Thymus (tissue), 2 donors: ENCODE results near the gene GCM1. TPM values are rescaled to one million over a fixed set of nuclear protein-coding genes. Genes with fewer than 3 reads are reported as not detected.

ENCODE experiments used
- polyA plus RNA-seq: library from polyadenylated mRNA; stranded (reverse); fragments of 200-250 nt; gene quantifications from one replicate; pipeline ENCODE4 v1.2.3, GENCODE V29; 2013
- total RNA-seq: library from RNA; stranded (reverse); fragments of 120-200 nt; gene quantifications from one replicate; pipeline ENCODE4 v1.2.4, GENCODE V29; 2013
- donor health status: healthy.

GCM1 gene
- total and polyA plus RNA-seq, 2 donors, result under 0.01 to 0.23 TPM

Other genes starting within 250 kb of the GCM1 start
- gene GSTA3, start 239.1 kb downstream of the GCM1 start, total RNA-seq, result not detected
- not detected for gene GSTA3, start 239.1 kb downstream of the GCM1 start, polyA plus RNA-seq
- 11.5 TPM for gene GSTA4, start 153.6 kb downstream of the GCM1 start, total RNA-seq
- 29.3 TPM for gene GSTA4, start 153.6 kb downstream of the GCM1 start, polyA plus RNA-seq
- gene CILK1, start 87.0 kb downstream of the GCM1 start, total RNA-seq, result 7.6 TPM
- 8.6 TPM for gene CILK1, start 87.0 kb downstream of the GCM1 start, polyA plus RNA-seq
- 37.5 TPM for gene FBXO9, start 83.4 kb downstream of the GCM1 start, total RNA-seq
- 36.0 TPM for gene FBXO9, start 83.4 kb downstream of the GCM1 start, polyA plus RNA-seq
- 75.6 TPM for gene ELOVL5, start 200.1 kb upstream of the GCM1 start, total RNA-seq
- gene ELOVL5, start 200.1 kb upstream of the GCM1 start, polyA plus RNA-seq, result 62.8 TPM